H54 (cell line): ENCODE results near the gene TSEN2.
A peak's percentile ranks its signal among the peaks of the same experiment; 100 is the strongest.
"Not testable (repeated sequence)": the region's sequence is repeated elsewhere in the genome, so short reads cannot be mapped to it uniquely, and the experiment has no call there.

Experiments
- DNase-seq: peaks from one replicate; pipeline ENCODE4 v3.0.0; 2011; ENCODE audit warnings: low spot score, mixed read lengths; ENCODE audit not compliant: insufficient read length
- FAIRE-seq: peaks from 3 replicates; lab custom pipeline; 2011; peaks lifted over from hg19 to GRCh38; lab: Jason Lieb, UNC
- POLR2A ChIP-seq: IDR thresholded peaks from 2 replicates; pipeline ENCODE4 v1.6.1; 2011; ENCODE audit warnings: low read depth, mild to moderate bottlenecking, low read length

The TSEN2 gene

GRCh38 chr3:12446298-12446697, 38.0 kb upstream of the TSEN2 start:
- FAIRE-seq (no peak), DNase-seq (no peak)

DNA sequence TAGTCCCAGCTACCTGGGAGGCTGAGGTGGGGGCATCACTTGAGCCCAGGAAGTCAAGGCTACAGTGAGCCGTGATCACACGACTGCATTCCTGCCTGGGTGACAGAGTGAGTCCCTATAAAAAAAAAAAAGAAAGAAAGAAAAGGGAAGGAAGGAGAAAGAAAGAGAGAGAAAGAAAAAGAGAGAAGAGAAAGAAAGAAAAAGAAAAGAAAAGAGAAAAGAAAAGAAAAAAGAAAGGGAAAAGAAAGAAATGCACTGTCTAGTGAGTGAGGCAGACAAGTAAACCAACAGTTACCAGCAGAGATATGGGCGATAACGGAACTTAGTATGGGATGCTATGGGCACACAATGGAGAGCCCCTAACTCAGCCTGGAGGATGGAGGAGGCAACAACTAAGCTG, 37.2 kb upstream of the TSEN2 start:
- TF ChIP-seq POLR2A = no peak
- FAIRE-seq = no peak
- no peak for DNase-seq

More at GRCh38 chr3:12446298-12446697, 38.0 kb upstream of the TSEN2 start:
- TF ChIP-seq POLR2A = no peak

- not testable (repeated sequence) for DNase-seq, FAIRE-seq
Measured at GRCh38 chr3:12448404-12449202, 35.7 kb upstream of the TSEN2 start.

DNA sequence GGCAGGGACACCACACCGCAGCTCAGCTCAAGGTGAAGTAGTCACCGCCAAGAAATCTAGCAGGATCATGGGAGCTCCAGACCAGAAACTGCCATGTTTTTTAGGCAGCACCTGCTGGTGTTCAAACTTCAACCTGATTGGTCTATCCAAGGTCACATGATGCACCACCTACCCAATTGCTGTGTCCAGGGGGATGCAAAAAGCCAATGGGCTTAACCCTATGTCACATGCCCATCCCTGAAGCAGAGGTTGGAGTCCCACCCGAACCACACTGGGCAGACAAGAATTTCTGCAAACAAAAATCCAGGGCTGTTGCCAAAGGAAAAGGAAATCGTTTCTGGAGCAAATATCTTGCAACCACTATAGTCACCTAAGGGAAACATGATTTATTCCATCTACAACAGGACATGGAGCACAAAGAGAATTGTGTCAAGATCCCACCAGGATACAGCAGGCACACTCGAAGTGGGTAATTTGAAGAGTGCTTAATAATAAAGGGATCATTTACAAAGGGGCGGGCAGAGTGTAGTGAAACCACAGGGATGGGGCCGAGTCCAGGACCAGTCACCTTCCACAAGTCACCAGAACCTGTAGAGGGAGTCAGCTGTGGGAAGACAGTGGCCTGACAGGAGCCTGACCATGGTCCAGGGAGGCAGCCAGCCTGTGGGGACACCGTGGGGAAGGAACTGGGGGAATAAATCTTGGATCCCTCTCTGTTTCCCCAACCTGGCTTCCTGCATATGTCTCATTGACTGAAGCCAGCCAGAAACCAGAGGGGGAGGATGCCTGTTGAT, 34.2 kb upstream of the TSEN2 start:
- DNase-seq = no peak
- TF ChIP-seq POLR2A = no peak
- FAIRE-seq = no peak

DNA sequence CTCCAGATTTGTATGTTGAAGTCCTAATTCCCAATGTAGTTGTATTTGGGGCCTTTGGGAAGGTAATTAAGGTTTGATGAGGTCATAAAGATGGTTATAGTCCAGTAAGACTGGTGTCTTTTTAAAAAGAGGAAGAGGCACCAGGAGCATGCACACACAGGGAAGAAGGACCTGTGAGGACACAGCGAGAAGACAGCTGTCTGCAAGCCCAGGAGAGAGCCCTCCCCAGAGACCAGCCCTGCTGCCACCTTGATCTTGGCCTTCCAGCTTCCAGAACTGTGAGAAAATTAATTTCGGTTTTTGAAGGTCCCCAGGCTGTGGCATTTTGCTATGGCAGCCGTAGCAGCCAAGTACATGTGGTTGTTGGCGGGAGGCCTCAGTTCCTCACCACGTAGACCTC, 32.8 kb upstream of the TSEN2 start:
- no peak for FAIRE-seq
- DNase-seq = no peak
- no peak for TF ChIP-seq POLR2A

DNA sequence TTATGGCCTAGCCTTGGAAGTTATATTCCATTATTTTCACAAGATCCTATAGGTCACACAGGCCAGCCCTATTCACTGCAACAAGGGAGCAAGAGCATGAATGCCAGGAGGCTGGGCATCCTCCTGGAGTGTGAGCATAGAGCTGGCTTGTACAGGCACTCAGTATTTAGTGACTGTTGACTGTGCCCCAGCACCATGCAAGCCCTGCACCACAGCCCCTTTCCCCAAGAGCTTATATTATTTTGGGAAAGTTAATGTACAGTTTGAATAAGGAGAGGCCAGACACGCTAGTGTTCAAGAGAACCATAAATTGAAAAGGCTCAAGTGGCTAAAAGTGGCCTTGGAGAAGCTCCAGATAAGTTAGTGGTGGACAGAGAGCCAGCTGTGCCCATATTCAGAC, 32.3 kb upstream of the TSEN2 start:
- FAIRE-seq (no peak), DNase-seq (no peak)
- no peak for TF ChIP-seq POLR2A

- no peak for FAIRE-seq
- no peak for DNase-seq
- no peak for TF ChIP-seq POLR2A
Measured at GRCh38 chr3:12452361-12453330, 31.6 kb upstream of the TSEN2 start.

- FAIRE-seq (peak; percentile 76), DNase-seq (peak; percentile 42)
- no peak for TF ChIP-seq POLR2A
Measured at GRCh38 chr3:12454076-12454815, 30.0 kb upstream of the TSEN2 start.

DNA sequence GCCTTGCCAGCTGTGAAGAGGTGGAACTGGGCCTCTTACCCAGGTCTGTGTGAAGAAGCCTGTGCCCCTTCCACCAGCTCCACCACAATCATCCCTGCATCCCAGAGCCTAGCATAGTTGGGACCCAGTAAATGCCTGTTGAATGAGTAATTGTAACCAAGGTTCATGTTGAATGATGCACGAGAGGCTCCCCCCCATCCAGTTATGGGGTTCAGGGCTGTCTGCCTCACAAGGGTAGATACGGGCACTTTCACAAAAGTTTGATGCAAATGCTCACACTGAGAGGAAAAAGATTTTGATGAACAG, 29.5 kb upstream of the TSEN2 start:
- no peak for TF ChIP-seq POLR2A
- DNase-seq = peak; percentile 45
- FAIRE-seq = no peak

DNA sequence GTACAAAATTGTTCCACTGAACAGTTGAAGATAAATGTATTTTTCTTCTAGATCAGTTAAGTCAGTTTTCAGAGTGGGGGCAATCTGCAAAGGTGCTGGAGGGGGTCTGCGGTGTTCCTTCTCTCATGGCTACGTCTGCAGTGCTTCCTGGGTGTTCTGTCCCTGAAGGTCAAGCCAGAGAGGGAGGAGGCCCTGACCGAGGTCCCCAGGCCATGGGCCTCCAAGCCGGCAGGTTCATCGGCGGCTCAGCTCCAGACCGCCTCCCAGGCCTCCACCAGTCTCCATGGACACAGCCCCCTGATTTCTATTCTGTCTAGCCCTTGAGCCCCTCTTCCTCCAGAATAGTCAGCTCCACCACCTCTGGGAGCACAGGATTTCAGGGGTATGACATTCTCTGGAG, 28.5 kb upstream of the TSEN2 start:
- no peak for DNase-seq
- TF ChIP-seq POLR2A = no peak
- no peak for FAIRE-seq

DNA sequence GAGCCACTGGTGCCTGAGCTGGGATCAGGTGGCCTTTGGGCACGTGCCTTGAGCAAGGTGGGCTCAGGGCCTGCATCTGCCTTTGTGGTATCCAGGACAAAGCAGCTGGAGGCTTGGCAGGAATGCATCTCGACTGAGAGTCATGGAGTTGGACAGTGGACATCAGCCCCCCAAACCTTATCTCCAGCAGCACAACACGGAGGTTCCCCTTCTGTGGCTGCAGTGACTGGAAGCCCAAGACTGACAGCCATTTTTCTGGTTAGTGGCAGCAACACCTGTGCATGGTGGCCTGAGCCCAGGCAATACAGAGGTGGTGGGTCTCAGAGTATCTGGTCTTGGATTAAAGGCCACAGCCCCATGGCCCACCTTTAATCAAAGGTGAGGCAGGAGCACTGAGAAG, 27.8 kb upstream of the TSEN2 start:
- DNase-seq = no peak
- TF ChIP-seq POLR2A = no peak
- FAIRE-seq = no peak

GRCh38 chr3:12457380-12457779, 26.9 kb upstream of the TSEN2 start:
- not testable (repeated sequence) for DNase-seq, FAIRE-seq

GRCh38 chr3:12458901-12459300, 25.4 kb upstream of the TSEN2 start:
- TF ChIP-seq POLR2A = no peak
- FAIRE-seq (no peak), DNase-seq (no peak)
